Measurements from ENCODE around the gene MPI. TPM values are rescaled to one million over a fixed set of nuclear protein-coding genes. Genes with fewer than 3 reads are reported as not detected.

The MPI gene
- total and polyA plus RNA-seq, 10 of the 15 experiments (the other 5 are each of a cell fraction or from before 2014, with no cell fraction given) = 35.6 to 93.9 (median 44.1) TPM

DNA sequence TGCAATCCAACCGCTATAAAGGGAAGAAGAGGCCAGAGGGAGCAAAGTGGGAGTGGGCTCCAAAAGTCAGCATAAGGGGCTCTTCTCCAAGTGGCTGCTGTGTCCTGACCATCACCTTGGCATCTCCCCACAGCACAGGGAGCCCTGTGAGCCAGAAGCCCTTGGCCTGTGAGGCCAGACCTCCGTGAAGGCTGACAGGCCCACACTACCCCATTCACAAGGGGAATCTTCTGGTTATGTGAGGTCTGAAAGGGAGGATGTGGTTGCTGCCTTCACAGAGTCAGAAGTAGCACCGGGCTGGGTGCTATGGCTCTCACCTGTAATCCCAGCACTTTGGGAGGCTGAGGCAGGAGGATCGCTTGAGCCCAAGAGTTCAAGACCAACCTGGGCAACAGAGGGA is 44.3 kb upstream of the MPI start:
- WGBS (ENCODE audit: insufficient coverage, insufficient replicate concordance, low lambda C conversion rate, missing lambda C conversion rate) = 24% methylated on average over 4 of the region's 4 CpGs
- intact Hi-C loops (cut with micrococcal nuclease; ENCODE audit: unreplicated experiment) (no loop called here), in situ Hi-C loops (cut with MboI) (no loop called here)
- SMC1A ChIA-PET (ENCODE audit: uncharacterized antibody, unreplicated experiment) = interaction anchor here (1.5 to 6.1 kb wide), 3 partner anchors 25 to 56 kb away, joined by 4 to 43 read pairs (median 17); no protein-coding TSS in a partner anchor
- FAIRE-seq = no peak
- Histone ChIP-seq H2AFZ (ENCODE audit: control insufficient read depth, low read depth, low read length) (no peak overlapping the region), H3K4me1 (ENCODE audit: control insufficient read depth, insufficient read depth, low read length) (peaks cover 18% of the 10 kb centered on the region), H3K4me3 (no peak overlapping the region), H3K9me3 (replicated peaks; ENCODE audit: control insufficient read depth, insufficient read depth, low read length) (no peaks in the 10 kb centered on the region), H3K36me3 (ENCODE audit: control insufficient read depth in 2 of 2, insufficient read depth in 2 of 2, low read length in 1 of 2) (peaks cover 18 to 30% of the 10 kb centered on the region in 2 experiments; a peak in 3 of 4 replicates), H3K27ac (ENCODE audit: control insufficient read depth, insufficient read depth) (no peak overlapping the region), H3K9ac (ENCODE audit: control insufficient read depth, insufficient read depth, low read length) (no peak overlapping the region), H3K79me2 (ENCODE audit: control insufficient read depth, insufficient read depth, low read length) (peaks cover 3% of the 10 kb centered on the region; the same call in 1 of the 2 replicates), H4K20me1 (ENCODE audit: control insufficient read depth, insufficient read depth) (no peaks in the 10 kb centered on the region), H3K4me2 (ENCODE audit: control insufficient read depth, insufficient read depth) (no peak overlapping the region), H3K27me3 (replicated peaks in 1 of 2; ENCODE audit: control insufficient read depth in 2 of 2, insufficient read depth in 2 of 2, low read length in 1 of 2) (no peaks in the 10 kb centered on the region)
- POLR2A ChIA-PET = no interaction called here
- TF ChIP-seq ZNF274 (IDR thresholded peaks at IDR 0.05; ENCODE audit: insufficient read depth, insufficient read length) = no peak
- TF ChIP-seq RUNX3 (IDR thresholded peaks at IDR 0.05; ENCODE audit: low read length) = 0 out of 2 replicates have a peak, but pooled peaks have one; percentile 26
- ATAC-seq = no peak
- CTCF ChIA-PET = interaction anchor here (1.2 to 6.2 kb wide), 2 partner anchors 10 to 55 kb away, joined by 3 to 59 read pairs; no protein-coding TSS in a partner anchor
- RAD21 ChIA-PET (ENCODE audit: unreplicated experiment) = interaction anchor here (1.3 kb wide), 1 partner anchor 56 kb away, joined by 7 read pairs; no protein-coding TSS in a partner anchor
- DNase-seq (ENCODE audit: low read depth, low spot score) = no peak
- BruUV-seq (replicated peaks) = no TSS peak

DNA sequence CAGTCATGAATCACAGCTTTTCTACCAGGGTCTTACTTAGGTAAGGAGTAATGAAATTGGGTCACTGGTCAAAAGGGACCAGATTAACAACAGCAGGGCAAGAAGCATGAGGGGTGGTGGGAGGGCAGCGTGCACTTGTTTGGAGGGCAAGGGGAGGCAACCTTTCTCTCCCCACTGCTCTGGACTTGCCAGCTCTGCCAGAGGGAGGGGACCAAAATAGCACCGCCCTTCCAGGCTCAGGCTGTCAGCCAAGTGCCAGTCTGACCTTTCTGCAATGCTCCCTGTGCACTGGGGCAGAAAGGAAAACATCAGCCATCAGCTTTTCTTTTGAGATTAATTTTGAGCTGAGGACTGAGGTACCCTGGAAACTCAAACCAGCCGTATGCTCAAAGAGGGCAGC is 42.4 kb upstream of the MPI start:
- ChIA-PET RAD21 (ENCODE audit: unreplicated experiment) (interaction anchor here (0.7 to 1.6 kb wide), 2 partner anchors 14 to 54 kb away, joined by 3 to 5 read pairs; no protein-coding TSS in a partner anchor), SMC1A (ENCODE audit: uncharacterized antibody, unreplicated experiment) (interaction anchor here (1.5 kb wide), 1 partner anchor 54 kb away, joined by 4 read pairs; no protein-coding TSS in a partner anchor), CTCF (interaction anchor here (1.5 to 2.4 kb wide), 3 partner anchors 22 to 58 kb away, joined by 4 to 9 read pairs (median 7); no protein-coding TSS in a partner anchor), POLR2A (no interaction called here)
- Histone ChIP-seq H3K9ac (ENCODE audit: control insufficient read depth, insufficient read depth, low read length) (no peak overlapping the region), H3K27ac (ENCODE audit: control insufficient read depth, insufficient read depth) (no peak overlapping the region), H4K20me1 (ENCODE audit: control insufficient read depth, insufficient read depth) (no peaks in the 10 kb centered on the region), H3K27me3 (replicated peaks in 1 of 2; ENCODE audit: control insufficient read depth in 2 of 2, insufficient read depth in 2 of 2, low read length in 1 of 2) (no peaks in the 10 kb centered on the region), H3K36me3 (ENCODE audit: control insufficient read depth in 2 of 2, insufficient read depth in 2 of 2, low read length in 1 of 2) (peaks cover 30 to 45% of the 10 kb centered on the region in 2 experiments; a peak in 3 of 4 replicates), H3K79me2 (ENCODE audit: control insufficient read depth, insufficient read depth, low read length) (no peaks in the 10 kb centered on the region), H3K9me3 (replicated peaks; ENCODE audit: control insufficient read depth, insufficient read depth, low read length) (no peaks in the 10 kb centered on the region), H3K4me3 (no peak overlapping the region), H3K4me2 (ENCODE audit: control insufficient read depth, insufficient read depth) (no peak overlapping the region), H3K4me1 (ENCODE audit: control insufficient read depth, insufficient read depth, low read length) (peaks cover 14% of the 10 kb centered on the region), H2AFZ (ENCODE audit: control insufficient read depth, low read depth, low read length) (no peak overlapping the region)
- 97% methylated on average over 3 of the region's 3 CpGs for WGBS (ENCODE audit: insufficient coverage, insufficient replicate concordance, low lambda C conversion rate, missing lambda C conversion rate)
- DNase-seq (ENCODE audit: low read depth, low spot score) = no peak
- FAIRE-seq = no peak
- BruUV-seq (replicated peaks) = no TSS peak
- no peak for ATAC-seq
- intact Hi-C loops (cut with micrococcal nuclease; ENCODE audit: unreplicated experiment) (no loop called here), in situ Hi-C loops (cut with MboI) (no loop called here)
- no peak for TF ChIP-seq RUNX3 (IDR thresholded peaks at IDR 0.05; ENCODE audit: low read length)
- TF ChIP-seq, protein P1, sequence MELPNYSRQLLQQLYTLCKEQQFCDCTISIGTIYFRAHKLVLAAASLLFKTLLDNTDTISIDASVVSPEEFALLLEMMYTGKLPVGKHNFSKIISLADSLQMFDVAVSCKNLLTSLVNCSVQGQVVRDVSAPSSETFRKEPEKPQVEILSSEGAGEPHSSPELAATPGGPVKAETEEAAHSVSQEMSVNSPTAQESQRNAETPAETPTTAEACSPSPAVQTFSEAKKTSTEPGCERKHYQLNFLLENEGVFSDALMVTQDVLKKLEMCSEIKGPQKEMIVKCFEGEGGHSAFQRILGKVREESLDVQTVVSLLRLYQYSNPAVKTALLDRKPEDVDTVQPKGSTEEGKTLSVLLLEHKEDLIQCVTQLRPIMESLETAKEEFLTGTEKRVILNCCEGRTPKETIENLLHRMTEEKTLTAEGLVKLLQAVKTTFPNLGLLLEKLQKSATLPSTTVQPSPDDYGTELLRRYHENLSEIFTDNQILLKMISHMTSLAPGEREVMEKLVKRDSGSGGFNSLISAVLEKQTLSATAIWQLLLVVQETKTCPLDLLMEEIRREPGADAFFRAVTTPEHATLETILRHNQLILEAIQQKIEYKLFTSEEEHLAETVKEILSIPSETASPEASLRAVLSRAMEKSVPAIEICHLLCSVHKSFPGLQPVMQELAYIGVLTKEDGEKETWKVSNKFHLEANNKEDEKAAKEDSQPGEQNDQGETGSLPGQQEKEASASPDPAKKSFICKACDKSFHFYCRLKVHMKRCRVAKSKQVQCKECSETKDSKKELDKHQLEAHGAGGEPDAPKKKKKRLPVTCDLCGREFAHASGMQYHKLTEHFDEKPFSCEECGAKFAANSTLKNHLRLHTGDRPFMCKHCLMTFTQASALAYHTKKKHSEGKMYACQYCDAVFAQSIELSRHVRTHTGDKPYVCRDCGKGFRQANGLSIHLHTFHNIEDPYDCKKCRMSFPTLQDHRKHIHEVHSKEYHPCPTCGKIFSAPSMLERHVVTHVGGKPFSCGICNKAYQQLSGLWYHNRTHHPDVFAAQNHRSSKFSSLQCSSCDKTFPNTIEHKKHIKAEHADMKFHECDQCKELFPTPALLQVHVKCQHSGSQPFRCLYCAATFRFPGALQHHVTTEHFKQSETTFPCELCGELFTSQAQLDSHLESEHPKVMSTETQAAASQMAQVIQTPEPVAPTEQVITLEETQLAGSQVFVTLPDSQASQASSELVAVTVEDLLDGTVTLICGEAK (IDR thresholded peaks at IDR 0.05; ENCODE audit: borderline replicate concordance) = no peak
- TF ChIP-seq HDAC2 (IDR thresholded peaks at IDR 0.05) = no peak
- no peak for TF ChIP-seq RELA (IDR thresholded peaks at IDR 0.05; ENCODE audit: borderline replicate concordance, partially characterized antibody)
- TF ChIP-seq, protein P2, sequence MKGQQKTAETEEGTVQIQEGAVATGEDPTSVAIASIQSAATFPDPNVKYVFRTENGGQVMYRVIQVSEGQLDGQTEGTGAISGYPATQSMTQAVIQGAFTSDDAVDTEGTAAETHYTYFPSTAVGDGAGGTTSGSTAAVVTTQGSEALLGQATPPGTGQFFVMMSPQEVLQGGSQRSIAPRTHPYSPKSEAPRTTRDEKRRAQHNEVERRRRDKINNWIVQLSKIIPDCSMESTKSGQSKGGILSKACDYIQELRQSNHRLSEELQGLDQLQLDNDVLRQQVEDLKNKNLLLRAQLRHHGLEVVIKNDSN (IDR thresholded peaks at IDR 0.05; ENCODE audit: borderline replicate concordance, extremely low read length, insufficient read depth, low read depth, low read length) = no peak
- TF ChIP-seq, protein P3, sequence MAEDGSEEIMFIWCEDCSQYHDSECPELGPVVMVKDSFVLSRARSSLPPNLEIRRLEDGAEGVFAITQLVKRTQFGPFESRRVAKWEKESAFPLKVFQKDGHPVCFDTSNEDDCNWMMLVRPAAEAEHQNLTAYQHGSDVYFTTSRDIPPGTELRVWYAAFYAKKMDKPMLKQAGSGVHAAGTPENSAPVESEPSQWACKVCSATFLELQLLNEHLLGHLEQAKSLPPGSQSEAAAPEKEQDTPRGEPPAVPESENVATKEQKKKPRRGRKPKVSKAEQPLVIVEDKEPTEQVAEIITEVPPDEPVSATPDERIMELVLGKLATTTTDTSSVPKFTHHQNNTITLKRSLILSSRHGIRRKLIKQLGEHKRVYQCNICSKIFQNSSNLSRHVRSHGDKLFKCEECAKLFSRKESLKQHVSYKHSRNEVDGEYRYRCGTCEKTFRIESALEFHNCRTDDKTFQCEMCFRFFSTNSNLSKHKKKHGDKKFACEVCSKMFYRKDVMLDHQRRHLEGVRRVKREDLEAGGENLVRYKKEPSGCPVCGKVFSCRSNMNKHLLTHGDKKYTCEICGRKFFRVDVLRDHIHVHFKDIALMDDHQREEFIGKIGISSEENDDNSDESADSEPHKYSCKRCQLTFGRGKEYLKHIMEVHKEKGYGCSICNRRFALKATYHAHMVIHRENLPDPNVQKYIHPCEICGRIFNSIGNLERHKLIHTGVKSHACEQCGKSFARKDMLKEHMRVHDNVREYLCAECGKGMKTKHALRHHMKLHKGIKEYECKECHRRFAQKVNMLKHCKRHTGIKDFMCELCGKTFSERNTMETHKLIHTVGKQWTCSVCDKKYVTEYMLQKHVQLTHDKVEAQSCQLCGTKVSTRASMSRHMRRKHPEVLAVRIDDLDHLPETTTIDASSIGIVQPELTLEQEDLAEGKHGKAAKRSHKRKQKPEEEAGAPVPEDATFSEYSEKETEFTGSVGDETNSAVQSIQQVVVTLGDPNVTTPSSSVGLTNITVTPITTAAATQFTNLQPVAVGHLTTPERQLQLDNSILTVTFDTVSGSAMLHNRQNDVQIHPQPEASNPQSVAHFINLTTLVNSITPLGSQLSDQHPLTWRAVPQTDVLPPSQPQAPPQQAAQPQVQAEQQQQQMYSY (CRISPR knock-in tag; IDR thresholded peaks at IDR 0.05) = no peak

Measured in GM12878 (cell line).